ENCODE results near the gene NELFB.

Gene NELFB

GRCh38 chr9:137319739-137320551 is 64.8 kb downstream of the NELFB start:
- TF ChIP-seq, protein P1, sequence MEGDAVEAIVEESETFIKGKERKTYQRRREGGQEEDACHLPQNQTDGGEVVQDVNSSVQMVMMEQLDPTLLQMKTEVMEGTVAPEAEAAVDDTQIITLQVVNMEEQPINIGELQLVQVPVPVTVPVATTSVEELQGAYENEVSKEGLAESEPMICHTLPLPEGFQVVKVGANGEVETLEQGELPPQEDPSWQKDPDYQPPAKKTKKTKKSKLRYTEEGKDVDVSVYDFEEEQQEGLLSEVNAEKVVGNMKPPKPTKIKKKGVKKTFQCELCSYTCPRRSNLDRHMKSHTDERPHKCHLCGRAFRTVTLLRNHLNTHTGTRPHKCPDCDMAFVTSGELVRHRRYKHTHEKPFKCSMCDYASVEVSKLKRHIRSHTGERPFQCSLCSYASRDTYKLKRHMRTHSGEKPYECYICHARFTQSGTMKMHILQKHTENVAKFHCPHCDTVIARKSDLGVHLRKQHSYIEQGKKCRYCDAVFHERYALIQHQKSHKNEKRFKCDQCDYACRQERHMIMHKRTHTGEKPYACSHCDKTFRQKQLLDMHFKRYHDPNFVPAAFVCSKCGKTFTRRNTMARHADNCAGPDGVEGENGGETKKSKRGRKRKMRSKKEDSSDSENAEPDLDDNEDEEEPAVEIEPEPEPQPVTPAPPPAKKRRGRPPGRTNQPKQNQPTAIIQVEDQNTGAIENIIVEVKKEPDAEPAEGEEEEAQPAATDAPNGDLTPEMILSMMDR (IDR thresholded peaks at IDR 0.05; ENCODE audit: borderline replicate concordance, insufficient read depth, low read depth, low read length), result no peak
- no peak overlapping the region for H3K4me3 ChIP-seq (ENCODE audit: low read depth, low read length)

DNA sequence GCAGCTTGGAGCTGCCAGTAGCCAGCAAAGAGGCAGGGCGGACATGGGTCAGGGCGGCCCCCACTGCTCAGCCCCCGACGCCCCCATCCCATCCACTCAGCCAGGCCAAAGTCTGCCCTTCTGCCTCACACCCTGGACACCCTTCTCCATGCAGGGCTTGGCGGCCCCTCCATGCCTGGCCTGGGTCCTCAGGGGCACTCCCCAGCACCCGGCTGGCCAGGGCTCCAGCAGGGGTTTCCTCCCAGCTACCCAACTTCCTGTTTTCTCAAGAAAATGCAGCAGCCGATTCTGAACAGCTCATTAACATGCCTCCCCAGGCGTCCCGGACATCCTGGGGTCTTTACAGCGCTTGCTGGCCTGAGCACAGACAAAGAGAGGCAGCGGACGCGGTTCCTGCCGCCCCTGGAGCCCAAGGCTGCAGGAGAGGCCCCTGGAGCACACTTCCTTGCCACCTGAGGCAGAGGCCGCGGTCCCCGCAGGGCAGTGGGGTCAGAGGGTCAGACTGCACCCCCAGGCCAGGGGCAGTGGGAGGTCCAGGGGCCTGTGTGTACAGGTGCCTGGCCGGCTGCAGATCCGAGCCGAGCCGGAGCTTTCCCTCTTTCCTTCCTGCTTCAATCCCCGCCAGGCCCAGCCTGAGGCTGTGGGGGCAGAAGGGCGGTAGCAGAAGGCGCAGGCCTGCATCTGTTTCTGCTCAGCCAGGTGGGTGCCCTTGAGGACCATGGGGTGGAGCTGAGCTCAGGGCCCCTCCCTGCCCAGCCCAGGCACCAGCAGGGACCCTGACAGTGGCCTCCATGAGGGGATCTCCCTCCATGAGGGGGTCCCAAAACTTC is 65.6 kb downstream of the NELFB start:
- TF ChIP-seq, protein P1 (IDR thresholded peaks at IDR 0.05; ENCODE audit: borderline replicate concordance, insufficient read depth, low read depth, low read length), result no peak

DNA sequence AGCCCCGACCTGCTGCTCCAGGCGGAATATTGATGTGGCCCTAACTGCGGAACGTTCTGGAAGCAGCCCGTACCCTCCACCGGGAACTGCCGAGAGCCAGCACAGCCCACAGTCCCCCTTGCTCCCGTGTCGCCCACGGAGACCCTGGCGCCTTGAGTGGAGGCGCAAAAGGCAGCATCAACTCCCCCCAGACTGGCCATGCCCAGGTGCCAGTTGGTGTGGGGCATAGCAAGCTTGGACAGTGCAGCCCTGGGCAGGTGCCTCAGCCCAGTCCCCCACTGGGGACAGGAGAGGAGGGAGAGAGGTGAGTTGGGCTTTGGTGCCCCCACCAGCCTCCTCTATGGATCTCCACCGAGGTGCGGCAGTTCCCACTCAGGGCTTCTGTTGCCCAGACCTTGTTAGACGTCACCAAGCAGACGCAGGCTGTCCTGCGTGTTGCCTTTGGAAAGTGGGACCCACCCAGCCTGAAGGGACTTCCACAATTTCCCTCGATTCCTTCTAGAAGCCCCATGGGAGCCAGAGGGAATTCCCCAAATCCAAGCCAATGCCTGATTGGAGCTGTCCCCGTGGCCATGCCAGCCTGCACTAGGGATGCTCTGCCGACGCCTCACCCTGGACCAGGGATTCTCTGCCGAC is 66.7 kb downstream of the NELFB start:
- no peak overlapping the region for H3K4me3 ChIP-seq (ENCODE audit: low read depth, low read length)
- TF ChIP-seq, protein P1 (IDR thresholded peaks at IDR 0.05; ENCODE audit: borderline replicate concordance, insufficient read depth, low read depth, low read length), result no peak

More for the DNA sequence above, 65.6 kb downstream of the NELFB start:
- H3K4me3 ChIP-seq (ENCODE audit: low read depth, low read length), result no peak overlapping the region

Data from GM12875 (cell line).